SK-N-SH (cell line): ENCODE data around the gene PCDHB7. TPM values are rescaled to one million over a fixed set of nuclear protein-coding genes. Genes with fewer than 3 reads are reported as not detected.
A peak's percentile ranks its signal among the peaks of the same experiment; 100 is the strongest.

Experiments used
- CTCF ChIA-PET: fragments of 300-600, 350-600 bp; formaldehyde crosslinking; extraction: SDS; loops from one replicate; lab custom pipeline; 2021; lab: Yijun Ruan, JAX
- POLR2A ChIA-PET: fragments of 350-600 bp; sonication (Branson Sonifier 250); formaldehyde crosslinking; extraction: SDS; loops from one replicate; lab custom pipeline; 2020; ENCODE audit warnings: antibody characterized with exemption, inconsistent platforms; lab: Yijun Ruan, JAX
- DNase-seq: peaks from one replicate; pipeline ENCODE4 v3.0.0; 2012
- H2AFZ ChIP-seq: fragments of 200-600 bp; sonication (generic); 2 replicates; pipeline ENCODE4 v1.8.1; 2016; ENCODE audit warnings: antibody characterized with exemption, mild to moderate bottlenecking, low read depth
- H3F3A ChIP-seq: fragments of 200-600 bp; sonication (generic); replicated peaks from 2 replicates; pipeline ENCODE3; 2016; ENCODE audit warnings: antibody characterized with exemption, mild to moderate bottlenecking; ENCODE audit not compliant: insufficient read depth
- H3K27ac ChIP-seq, 2 experiments: fragments of 200-500 bp in 1 of 2; fragments of 200-600 bp in 1 of 2; sonication (Bioruptor generic) in 1 of 2; sonication (generic), shearing (Covaris generic) in 1 of 2; 2 replicates each; pipeline versions ENCODE4 v1.5.1 to v1.6.1; 2014 to 2016; ENCODE audit warnings: low read depth in 2 of 2, inconsistent platforms in 1 of 2, low read length in 1 of 2, mild to moderate bottlenecking in 1 of 2, mixed read lengths in 1 of 2
- H3K27me3 ChIP-seq: fragments of 200-600 bp; sonication (generic), shearing (Covaris generic); 2 replicates; pipeline ENCODE4 v1.6.1; 2016; ENCODE audit warnings: mixed run types; ENCODE audit not compliant: insufficient read depth
- H3K36me3 ChIP-seq, 2 experiments: fragments of 200-500 bp in 1 of 2; fragments of 200-600 bp in 1 of 2; sonication (Bioruptor generic) in 1 of 2; sonication (generic) in 1 of 2; replicated peaks in 1 of 2; 2 replicates each; pipeline versions ENCODE3 to v1.5.1; 2014 to 2016; ENCODE audit warnings: low read length in 1 of 2, mild to moderate bottlenecking in 1 of 2; ENCODE audit not compliant: insufficient read depth in 2 of 2, control insufficient read depth in 1 of 2
- H3K4me1 ChIP-seq, 2 experiments: fragments of 200-500 bp in 1 of 2; fragments of 200-600 bp in 1 of 2; sonication (Bioruptor generic) in 1 of 2; sonication (generic), shearing (Covaris generic) in 1 of 2; 2 replicates each; pipeline versions ENCODE4 v1.5.1 to v1.6.1; 2014 to 2016; ENCODE audit warnings: low read depth in 1 of 2, low read length in 1 of 2, mixed run types in 1 of 2; ENCODE audit not compliant: insufficient read depth in 2 of 2, control insufficient read depth in 1 of 2
- H3K4me2 ChIP-seq: fragments of 200-600 bp; sonication (generic), shearing (Covaris generic); 2 replicates; pipeline ENCODE4 v1.6.1; 2017; ENCODE audit warnings: mixed run types
- H3K4me3 ChIP-seq, 2 experiments: fragments of 200-500 bp in 1 of 2; fragments of 200-600 bp in 1 of 2; sonication (Bioruptor generic) in 1 of 2; sonication (generic), shearing (Covaris generic) in 1 of 2; 2 replicates each; pipeline versions ENCODE4 v1.5.1 to v1.8.1; 2014 to 2016; ENCODE audit warnings: low read depth in 2 of 2, inconsistent platforms in 1 of 2, low read length in 1 of 2, mild to moderate bottlenecking in 1 of 2, mixed read lengths in 1 of 2, moderate library complexity in 1 of 2
- H3K79me2 ChIP-seq: fragments of 200-600 bp; sonication (generic); 2 replicates; pipeline ENCODE4 v1.8.1; 2017; ENCODE audit warnings: mild to moderate bottlenecking; ENCODE audit not compliant: insufficient read depth
- H3K9ac ChIP-seq: fragments of 200-600 bp; sonication (generic); 2 replicates; pipeline ENCODE4 v1.6.1; 2017; ENCODE audit warnings: mixed run types
- H3K9me2 ChIP-seq: fragments of 200-600 bp; sonication (generic); 2 replicates; pipeline ENCODE4 v1.6.1; 2017; ENCODE audit warnings: mixed run types
- H3K9me3 ChIP-seq: fragments of 200-600 bp; sonication (generic); 2 replicates; pipeline ENCODE4 v1.6.1; 2017; ENCODE audit warnings: mixed run types, mild to moderate bottlenecking, moderate library complexity
- H4K20me1 ChIP-seq: fragments of 200-600 bp; sonication (generic); 2 replicates; pipeline ENCODE4 v1.6.1; 2017; ENCODE audit warnings: mild to moderate bottlenecking, mixed run types; ENCODE audit not compliant: insufficient read depth
- CHD2 ChIP-seq: fragments of 150-350 bp; IDR thresholded peaks from 2 replicates; pipeline ENCODE4 v1.6.1; 2018; ENCODE audit warnings: low read length; ENCODE audit not compliant: partially characterized antibody
- CTCF ChIP-seq: fragments of 200-600 bp; sonication (generic); IDR thresholded peaks from 2 replicates; pipeline ENCODE4 v1.6.1; 2017; ENCODE audit warnings: antibody characterized with exemption, mild to moderate bottlenecking, moderate library complexity
- ELF1 ChIP-seq: IDR thresholded peaks from 2 replicates; pipeline ENCODE4 v1.4.0; 2012
- FOXJ3 ChIP-seq: sonication (generic); formaldehyde crosslinking; IDR thresholded peaks from 2 replicates; pipeline ENCODE4 v1.5.1; 2020; ENCODE audit warnings: mild to moderate bottlenecking, missing genetic modification reagents
- GATA2 ChIP-seq: sonication (generic); formaldehyde crosslinking; IDR thresholded peaks from 2 replicates; pipeline ENCODE4 v1.5.0; 2020; ENCODE audit warnings: mild to moderate bottlenecking, missing genetic modification reagents
- JUND ChIP-seq: IDR thresholded peaks from 2 replicates; pipeline ENCODE4 v1.4.0; 2012
- MXI1 ChIP-seq: IDR thresholded peaks from 2 replicates; pipeline ENCODE4 v1.6.1; 2012; ENCODE audit warnings: mild to moderate bottlenecking, low read depth, low read length, improper control_type of control experiment
- NFIC ChIP-seq: IDR thresholded peaks from 2 replicates; pipeline ENCODE4 v1.4.0; 2012; ENCODE audit warnings: borderline replicate concordance
- PBX3 ChIP-seq: IDR thresholded peaks from 2 replicates; pipeline ENCODE4; 2012
- RAD21 ChIP-seq: IDR thresholded peaks from 2 replicates; pipeline ENCODE4 v1.6.1; 2012; ENCODE audit warnings: mild to moderate bottlenecking, low read length
- RCOR1 ChIP-seq: fragments of 150-350 bp; IDR thresholded peaks from 2 replicates; pipeline ENCODE4 v1.6.1; 2017; ENCODE audit warnings: antibody characterized with exemption, low read length
- REST ChIP-seq: IDR thresholded peaks from 2 replicates; pipeline ENCODE4 v1.6.1; 2012; ENCODE audit warnings: mild to moderate bottlenecking, low read depth, low read length, moderate library complexity
- RFX5 ChIP-seq: IDR thresholded peaks from 2 replicates; pipeline ENCODE4 v1.6.1; 2012; ENCODE audit warnings: mild to moderate bottlenecking, improper control_type of control experiment, low read length
- SMC3 ChIP-seq: IDR thresholded peaks from 2 replicates; pipeline ENCODE4 v1.6.1; 2012; ENCODE audit warnings: low read depth, low read length, improper control_type of control experiment
- TAF1 ChIP-seq: IDR thresholded peaks from 2 replicates; pipeline ENCODE4 v1.6.1; 2012; ENCODE audit warnings: low read depth, mild to moderate bottlenecking, low read length, moderate library complexity, borderline replicate concordance
- TEAD4 ChIP-seq: IDR thresholded peaks from 2 replicates; pipeline ENCODE4 v1.4.0; 2012; ENCODE audit warnings: mild to moderate bottlenecking, borderline replicate concordance; ENCODE audit not compliant: insufficient read depth
- YY1 ChIP-seq: IDR thresholded peaks from 2 replicates; pipeline ENCODE4 v1.4.0; 2012; ENCODE audit warnings: low read depth, mild to moderate bottlenecking
- ZBTB33 ChIP-seq: IDR thresholded peaks from 2 replicates; pipeline ENCODE4 v1.4.0; 2012; ENCODE audit warnings: low read depth, borderline replicate concordance
- WGBS: methylation state at CpG from one replicate; pipeline ENCODE4 v1.1.6; 2017; ENCODE audit warnings: low lambda C conversion rate; 5-methylcytosine and 5-hydroxymethylcytosine counted together
- polyA plus RNA-seq, 3 experiments: library from polyadenylated mRNA; depleted of rRNA; stranded (reverse); fragments of >200 nt; gene quantifications; 2 replicates each; pipeline ENCODE4 v1.2.3, GENCODE V29; 2012
- TF ChIP-seq, protein P1 (sequence below): IDR thresholded peaks from 2 replicates; pipeline ENCODE4 v1.4.0; 2012; ENCODE audit warnings: low read depth

The PCDHB7 gene
- polyA plus RNA-seq, 1 of the 3 experiments (the other 2 are of a cell fraction): 1.7 TPM

GRCh38 chr5:141149812-141150211 is 22.6 kb upstream of the PCDHB7 start, which contains the start of gene PCDHB6:
Gene PCDHB6 (plus strand): TSS chr5:141150057. CDS start chr5:141150258, 201 bp downstream.
- no peaks in the 10 kb centered on the region for H3K9me2 ChIP-seq
- no peaks in the 10 kb centered on the region for H3K36me3 ChIP-seq
- ChIA-PET POLR2A (interaction anchor here (0.9 to 1.2 kb wide), 2 partner anchors 28 to 411 kb away, joined by 3 to 5 read pairs; partner anchors contain the start of gene PCDHB4), CTCF (interaction anchor here (0.6 to 2.0 kb wide), 30 partner anchors 9 to 416 kb away, joined by 3 to 15 read pairs (median 4); partner anchors contain the start of genes PCDHA1, PCDHA4, PCDHA8 and PCDHB14)
- no peaks in the 10 kb centered on the region for H3F3A ChIP-seq
- H3K4me3 ChIP-seq: peak within 1 kb of the TSS; percentile 54 to 65
- no peak for TF ChIP-seq CHD2
- no peak for TF ChIP-seq TEAD4
- no peak for TF ChIP-seq REST
- TF ChIP-seq SMC3: peak; percentile 37
- TF ChIP-seq RAD21: peak; percentile 73
- 0 out of 2 replicates have a peak, but pooled peaks have one; percentile 15 for TF ChIP-seq MXI1
- TF ChIP-seq GATA2 (CRISPR knock-in tag): no peak
- TF ChIP-seq, protein P1, sequence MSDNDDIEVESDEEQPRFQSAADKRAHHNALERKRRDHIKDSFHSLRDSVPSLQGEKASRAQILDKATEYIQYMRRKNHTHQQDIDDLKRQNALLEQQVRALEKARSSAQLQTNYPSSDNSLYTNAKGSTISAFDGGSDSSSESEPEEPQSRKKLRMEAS: no peak
- no peak for TF ChIP-seq RFX5
- peak; percentile 56 for TF ChIP-seq CTCF
- no peak for TF ChIP-seq FOXJ3
- no peak for TF ChIP-seq ELF1
- TF ChIP-seq TAF1: no peak
- TF ChIP-seq RCOR1: no peak
- no peak for TF ChIP-seq JUND
- TF ChIP-seq ZBTB33: no peak
- TF ChIP-seq PBX3: no peak
- no peak for TF ChIP-seq YY1
- no peak for TF ChIP-seq NFIC
- TF ChIP-seq, all 33 proteins: peak for 4
- Histone ChIP-seq H2AFZ (peak within 1 kb of the TSS; percentile 93), H3K79me2 (no peaks in the 10 kb centered on the region), H3K9ac (peak within 1 kb of the TSS; percentile 32; the same call in 1 of the 2 replicates), H3K27me3 (no peaks in the 10 kb centered on the region), H3K4me2 (peak within 1 kb of the TSS; percentile 72), H3K27ac (peak within 1 kb of the TSS in 1 of 2 experiments; percentile 53; a peak in 1 of 4 replicates), H3K4me1 (no peaks in the 10 kb centered on the region), H4K20me1 (no peaks in the 10 kb centered on the region), H3K9me3 (peaks cover 4% of the 10 kb centered on the region; the same call in 1 of the 2 replicates)
- peak; percentile 76 for DNase-seq
- WGBS: 16% methylated on average over 18 of the region's 18 CpGs
